ENCODE measurements around the gene PDX1. TPM values are rescaled to one million over a fixed set of nuclear protein-coding genes. Genes with fewer than 3 reads are reported as not detected.
A peak's percentile ranks its signal among the peaks of the same experiment; 100 is the strongest.

The PDX1 gene
- total RNA-seq, 1 experiment from 2014 or later = 3.4 TPM

DNA sequence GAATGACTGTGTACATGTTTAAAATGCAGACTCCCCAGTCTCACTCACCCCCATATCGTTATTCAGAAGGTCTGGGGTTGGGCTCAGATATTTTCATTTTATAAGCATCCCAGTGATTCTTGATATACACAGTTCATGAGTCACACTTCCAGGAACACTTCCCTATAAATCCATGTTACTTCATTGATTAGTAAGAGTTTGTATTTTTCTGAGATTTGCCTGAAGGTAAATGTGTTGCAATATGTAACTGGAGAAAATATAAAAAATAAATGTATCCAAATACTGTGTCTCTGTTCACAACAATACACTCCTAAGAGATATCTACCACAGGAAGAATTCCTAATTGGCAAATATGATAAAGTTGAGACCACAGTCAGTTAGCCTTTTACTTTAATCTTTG is 6.6 kb upstream of the PDX1 start:
- in situ Hi-C loops (cut with HindIII; ENCODE audit: low pct_unique_long_range_greater_than_20kb, low sequenced_read_pairs) = no loop called here
- CTCF ChIA-PET = interaction anchor here (0.7 kb wide), 2 partner anchors 51 to 428 kb away, joined by 3 to 4 read pairs; no protein-coding TSS in a partner anchor
- intact Hi-C loops (cut with micrococcal nuclease; ENCODE audit: unreplicated experiment) = no loop called here
- Histone ChIP-seq H3K4me3 (ENCODE audit: low read depth in 2 of 2, low read length in 2 of 2) (no peak overlapping the region), H3K27ac (ENCODE audit: low read length) (no peak overlapping the region), H3K27me3 (ENCODE audit: control insufficient read depth, insufficient read depth, low read length) (no peaks in the 10 kb centered on the region), H3K36me3 (ENCODE audit: control insufficient read depth, insufficient read depth, low read length) (no peaks in the 10 kb centered on the region), H3K9me3 (ENCODE audit: control insufficient read depth, insufficient read depth, low read depth, low read length) (no peaks in the 10 kb centered on the region), H3K4me1 (ENCODE audit: control insufficient read depth, insufficient read depth, low read length) (no peaks in the 10 kb centered on the region; the same call in 1 of the 2 replicates)
- DNase-seq (ENCODE audit: low read depth, low spot score) (no peak), ATAC-seq (no peak)
- TF ChIP-seq, protein P1, sequence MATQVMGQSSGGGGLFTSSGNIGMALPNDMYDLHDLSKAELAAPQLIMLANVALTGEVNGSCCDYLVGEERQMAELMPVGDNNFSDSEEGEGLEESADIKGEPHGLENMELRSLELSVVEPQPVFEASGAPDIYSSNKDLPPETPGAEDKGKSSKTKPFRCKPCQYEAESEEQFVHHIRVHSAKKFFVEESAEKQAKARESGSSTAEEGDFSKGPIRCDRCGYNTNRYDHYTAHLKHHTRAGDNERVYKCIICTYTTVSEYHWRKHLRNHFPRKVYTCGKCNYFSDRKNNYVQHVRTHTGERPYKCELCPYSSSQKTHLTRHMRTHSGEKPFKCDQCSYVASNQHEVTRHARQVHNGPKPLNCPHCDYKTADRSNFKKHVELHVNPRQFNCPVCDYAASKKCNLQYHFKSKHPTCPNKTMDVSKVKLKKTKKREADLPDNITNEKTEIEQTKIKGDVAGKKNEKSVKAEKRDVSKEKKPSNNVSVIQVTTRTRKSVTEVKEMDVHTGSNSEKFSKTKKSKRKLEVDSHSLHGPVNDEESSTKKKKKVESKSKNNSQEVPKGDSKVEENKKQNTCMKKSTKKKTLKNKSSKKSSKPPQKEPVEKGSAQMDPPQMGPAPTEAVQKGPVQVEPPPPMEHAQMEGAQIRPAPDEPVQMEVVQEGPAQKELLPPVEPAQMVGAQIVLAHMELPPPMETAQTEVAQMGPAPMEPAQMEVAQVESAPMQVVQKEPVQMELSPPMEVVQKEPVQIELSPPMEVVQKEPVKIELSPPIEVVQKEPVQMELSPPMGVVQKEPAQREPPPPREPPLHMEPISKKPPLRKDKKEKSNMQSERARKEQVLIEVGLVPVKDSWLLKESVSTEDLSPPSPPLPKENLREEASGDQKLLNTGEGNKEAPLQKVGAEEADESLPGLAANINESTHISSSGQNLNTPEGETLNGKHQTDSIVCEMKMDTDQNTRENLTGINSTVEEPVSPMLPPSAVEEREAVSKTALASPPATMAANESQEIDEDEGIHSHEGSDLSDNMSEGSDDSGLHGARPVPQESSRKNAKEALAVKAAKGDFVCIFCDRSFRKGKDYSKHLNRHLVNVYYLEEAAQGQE (IDR thresholded peaks at IDR 0.05; ENCODE audit: insufficient read depth in 1 of 2, low read depth in 2 of 2, low read length in 1 of 2) = no peak
- TF ChIP-seq POLR2AphosphoS5 (IDR thresholded peaks at IDR 0.05; ENCODE audit: low read depth, low read length) (no peak), TCF7L2 (IDR thresholded peaks at IDR 0.05; ENCODE audit: low read depth, low read length) (no peak)
- POLR2A ChIA-PET = no interaction called here
- BruUV-seq (replicated peaks) = no TSS peak

DNA sequence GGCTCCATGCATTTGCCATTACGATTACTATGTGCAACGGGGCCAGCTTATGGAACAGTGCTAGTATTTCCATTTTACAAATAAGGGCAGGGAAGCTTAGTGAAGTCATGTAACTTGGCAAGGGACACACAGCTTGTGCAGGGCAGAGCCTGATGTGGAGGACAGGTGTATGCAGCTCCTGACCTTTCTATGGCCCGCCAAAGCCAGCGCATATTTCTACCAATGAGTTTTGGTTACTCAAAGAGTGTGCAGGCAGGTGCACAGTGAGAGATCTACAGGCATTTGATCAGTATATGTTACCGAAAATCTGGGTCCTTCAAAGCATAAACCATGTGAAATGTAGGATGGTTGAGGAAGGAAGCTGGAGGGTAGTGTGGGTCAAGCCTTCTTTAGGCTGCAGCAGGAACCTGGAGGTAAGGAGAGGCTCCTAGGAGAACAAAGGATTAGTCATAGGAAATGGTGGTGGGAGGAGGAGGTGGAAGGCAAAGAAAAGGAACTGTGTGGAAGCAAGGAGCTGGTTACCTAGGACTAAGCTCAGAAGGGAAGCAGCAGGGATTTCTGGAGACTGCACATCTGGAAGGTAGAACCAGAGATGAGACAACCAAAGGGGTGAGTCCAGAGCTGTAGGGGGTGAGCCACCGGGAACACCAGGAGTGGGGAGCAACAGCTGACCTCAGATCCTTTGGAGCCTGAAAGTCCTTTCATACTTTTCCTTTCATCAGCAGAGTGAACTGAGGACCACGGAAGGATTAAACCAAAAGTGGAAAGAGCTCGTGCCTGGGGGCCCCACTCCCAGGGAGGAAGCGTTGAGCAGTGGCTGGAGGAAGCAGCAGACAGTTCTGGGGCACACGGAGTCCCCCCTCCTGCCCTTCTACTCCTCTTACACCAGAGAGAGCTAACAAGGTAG is 4.2 kb upstream of the PDX1 start:
- in situ Hi-C loops (cut with HindIII; ENCODE audit: low pct_unique_long_range_greater_than_20kb, low sequenced_read_pairs) = no loop called here
- ATAC-seq = no peak
- no TSS peak for BruUV-seq (replicated peaks)

More for the DNA sequence above, 4.2 kb upstream of the PDX1 start:
- Histone ChIP-seq H3K36me3 (ENCODE audit: control insufficient read depth, insufficient read depth, low read length) (no peaks in the 10 kb centered on the region), H3K27ac (ENCODE audit: low read length) (peak overlapping the region; percentile 78), H3K27me3 (ENCODE audit: control insufficient read depth, insufficient read depth, low read length) (no peaks in the 10 kb centered on the region), H3K4me3 (ENCODE audit: low read depth in 2 of 2, low read length in 2 of 2) (no peak overlapping the region), H3K9me3 (ENCODE audit: control insufficient read depth, insufficient read depth, low read depth, low read length) (no peaks in the 10 kb centered on the region), H3K4me1 (ENCODE audit: control insufficient read depth, insufficient read depth, low read length) (no peaks in the 10 kb centered on the region; the same call in 1 of the 2 replicates)
- DNase-seq (ENCODE audit: low read depth, low spot score) = no peak
- ChIA-PET POLR2A (interaction anchor here (0.6 kb wide), 1 partner anchor 50 kb away, joined by 4 read pairs; no protein-coding TSS in a partner anchor), CTCF (interaction anchor here (0.6 to 1.0 kb wide), 2 partner anchors 39 to 46 kb away, joined by 6 to 7 read pairs; no protein-coding TSS in a partner anchor)
- intact Hi-C loops (cut with micrococcal nuclease; ENCODE audit: unreplicated experiment) = no loop called here
- TF ChIP-seq, protein P1 (IDR thresholded peaks at IDR 0.05; ENCODE audit: insufficient read depth in 1 of 2, low read depth in 2 of 2, low read length in 1 of 2) = no peak
- TF ChIP-seq POLR2AphosphoS5 (IDR thresholded peaks at IDR 0.05; ENCODE audit: low read depth, low read length) (no peak), TCF7L2 (IDR thresholded peaks at IDR 0.05; ENCODE audit: low read depth, low read length) (no peak), SIN3A (IDR thresholded peaks at IDR 0.05; ENCODE audit: borderline replicate concordance, insufficient read depth, low read depth, low read length) (no peak)
- TF ChIP-seq, protein P2, sequence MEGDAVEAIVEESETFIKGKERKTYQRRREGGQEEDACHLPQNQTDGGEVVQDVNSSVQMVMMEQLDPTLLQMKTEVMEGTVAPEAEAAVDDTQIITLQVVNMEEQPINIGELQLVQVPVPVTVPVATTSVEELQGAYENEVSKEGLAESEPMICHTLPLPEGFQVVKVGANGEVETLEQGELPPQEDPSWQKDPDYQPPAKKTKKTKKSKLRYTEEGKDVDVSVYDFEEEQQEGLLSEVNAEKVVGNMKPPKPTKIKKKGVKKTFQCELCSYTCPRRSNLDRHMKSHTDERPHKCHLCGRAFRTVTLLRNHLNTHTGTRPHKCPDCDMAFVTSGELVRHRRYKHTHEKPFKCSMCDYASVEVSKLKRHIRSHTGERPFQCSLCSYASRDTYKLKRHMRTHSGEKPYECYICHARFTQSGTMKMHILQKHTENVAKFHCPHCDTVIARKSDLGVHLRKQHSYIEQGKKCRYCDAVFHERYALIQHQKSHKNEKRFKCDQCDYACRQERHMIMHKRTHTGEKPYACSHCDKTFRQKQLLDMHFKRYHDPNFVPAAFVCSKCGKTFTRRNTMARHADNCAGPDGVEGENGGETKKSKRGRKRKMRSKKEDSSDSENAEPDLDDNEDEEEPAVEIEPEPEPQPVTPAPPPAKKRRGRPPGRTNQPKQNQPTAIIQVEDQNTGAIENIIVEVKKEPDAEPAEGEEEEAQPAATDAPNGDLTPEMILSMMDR (IDR thresholded peaks at IDR 0.05) = no peak
